Right lobe of liver (tissue), 6 donors: ENCODE measurements around the gene MAN1B1. TPM values are rescaled to one million over a fixed set of nuclear protein-coding genes. Genes with fewer than 3 reads are reported as not detected.
A peak's percentile ranks its signal among the peaks of the same experiment; 100 is the strongest.

Experiments
- ATAC-seq, 4 donors: fragments of 200-7000 bp; cut with Tn5 transposase; one replicate each; pipeline ENCODE4 v1.9.1; 2020; ENCODE audit warnings: mild to moderate bottlenecking in 4 of 4, moderate library complexity in 4 of 4
- DNase-seq, 3 donors: peaks; one replicate each; pipeline ENCODE4 v3.0.0-alpha.2; 2020
- H3K27ac ChIP-seq, 3 donors: fragments of 200-600 bp; one replicate each; pipeline ENCODE4 v1.8.0; 2022
- H3K27me3 ChIP-seq, 2 donors: fragments of 200-600 bp; one replicate each; pipeline ENCODE4 v1.8.0; 2022
- H3K36me3 ChIP-seq, 4 donors: fragments of 200-600 bp; sonication (generic) in 1 of 4; one replicate each; pipeline versions ENCODE4 v1.5.1 to v1.8.0; 2017 to 2022; ENCODE audit warnings: control low read depth in 1 of 4
- H3K4me1 ChIP-seq, 4 donors: fragments of 200-600 bp; sonication (generic) in 1 of 4; one replicate each; pipeline versions ENCODE4 v1.5.1 to v1.8.0; 2017 to 2022; ENCODE audit warnings: control low read depth in 1 of 4
- H3K4me3 ChIP-seq, 3 donors: fragments of 200-600 bp; one replicate each; pipeline ENCODE4 v1.8.0; 2022
- H3K9me3 ChIP-seq, 4 donors: fragments of 200-600 bp; sonication (generic) in 1 of 4; one replicate each; pipeline versions ENCODE4 v1.5.1 to v1.8.0; 2017 to 2022; ENCODE audit warnings: control low read depth in 1 of 4
- POLR2A ChIP-seq: fragments of 450-650 bp; IDR thresholded peaks from one replicate; pipeline ENCODE4 v1.6.1; 2017; ENCODE audit warnings: antibody characterized with exemption, mild to moderate bottlenecking
- WGBS: methylation state at CpG from one replicate; pipeline ENCODE4 v1.1.6; 2018; ENCODE audit warnings: low coverage, low lambda C conversion rate; ENCODE audit not compliant: insufficient coverage; ENCODE audit errors: missing lambda C conversion rate; 5-methylcytosine and 5-hydroxymethylcytosine counted together
- intact Hi-C, 2 donors: fragments of 100-400 bp; cut with DNase I; formaldehyde crosslinking; loops; one replicate each; pipeline versions ENCODE4 v1.11.2 to v1.14.1; 2022
- total RNA-seq, 6 experiments: library from RNA; depleted of rRNA in 2 of 6; stranded (reverse); fragments of >200 nt in 2 of 6; fragmentation: NEBNext Ultra II Directional in 3 of 6; extraction: Animal tissue kit (Norgen Biotek cat#: 25700) in 3 of 6; gene quantifications; one replicate each; pipeline versions ENCODE4 v1.1.0 to v1.2.4, GENCODE V29; 2016 to 2023
- TF ChIP-seq, protein P1 (sequence below), 4 donors: fragments of 200-600 bp in 3 of 4; fragments of 450-650 bp in 1 of 4; IDR thresholded peaks; one replicate each; pipeline versions ENCODE4 v1.5.1 to v1.8.0; 2016 to 2022; ENCODE audit warnings: antibody characterized with exemption in 4 of 4, mild to moderate bottlenecking in 2 of 4
- donor health status: DM: no; HTN: yes; CAD: no.
- donor health status: DM: no; HTN: no; CAD: no.
- donor health status: DM: no; HTN: no; CAD: no.
- donor health status: DM: no; HTN: yes; CAD: no.
- donor health status: DM: no; HTN: yes; CAD: no.

Gene MAN1B1
- total RNA-seq, 6 experiments from 2014 or later, result 24.0 to 39.1 (median 28.8) TPM

DNA sequence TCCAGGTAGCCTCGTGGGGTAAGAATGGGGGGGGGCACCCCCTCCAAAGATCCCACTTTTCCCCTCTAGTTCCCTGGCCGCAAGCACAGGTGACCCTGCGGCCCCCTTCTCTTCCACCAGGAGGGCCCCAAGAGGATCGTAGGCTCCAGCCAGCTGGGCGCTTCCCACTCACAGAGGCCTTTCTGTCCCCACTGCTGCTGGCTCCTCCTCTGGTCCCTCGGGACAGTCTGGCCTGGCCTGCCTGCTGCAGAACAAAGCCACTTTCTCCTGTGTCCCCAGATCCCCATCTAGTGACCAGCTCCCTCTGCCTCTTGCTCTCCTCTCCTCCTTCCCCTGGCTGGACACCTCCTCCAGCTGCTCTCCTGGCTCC, 15.9 kb upstream of the MAN1B1 start:
- Histone ChIP-seq H3K4me1 (peaks cover 0 to 3% (median 0%) of the 10 kb centered on the region in 4 donors), H3K27me3 (peaks cover 0 to 14% of the 10 kb centered on the region in 2 donors), H3K27ac (peak overlapping the region in 1 of 3 donors; percentile 10), H3K4me3 (peak overlapping the region in 1 of 3 donors; percentile 27), H3K36me3 (no peaks in the 10 kb centered on the region), H3K9me3 (no peaks in the 10 kb centered on the region)
- peak; percentile 1 to 7 (median 2) for ATAC-seq
- intact Hi-C loops, result no loop called here
- TF ChIP-seq POLR2A, result no peak
- DNase-seq, result peak in 1 of 3 donors; percentile 53
- 7% methylated on average over 2 of the region's 6 CpGs for WGBS

DNA sequence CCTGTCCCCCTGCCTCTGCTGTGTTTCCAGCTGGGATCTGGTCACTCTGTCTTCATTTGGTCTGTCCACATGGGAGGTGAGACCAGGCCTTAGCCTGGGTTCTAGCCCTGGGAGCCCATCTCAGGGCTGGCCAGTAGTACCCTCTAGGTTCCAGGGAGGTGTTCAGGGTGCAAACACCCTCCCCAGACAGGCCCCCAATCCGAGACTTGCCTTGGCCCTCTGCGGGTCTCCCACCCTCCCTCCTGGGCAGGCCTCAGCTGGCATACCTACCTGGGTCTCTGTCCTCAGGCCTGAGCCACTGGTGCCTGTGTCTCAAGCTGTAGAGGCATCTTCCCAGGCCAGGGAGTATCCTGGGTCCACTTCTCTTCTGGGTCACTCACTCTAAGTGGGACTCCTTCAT, 15.5 kb upstream of the MAN1B1 start:
- H3K27ac ChIP-seq, result no peak overlapping the region
- H3K4me3 ChIP-seq, result no peak overlapping the region
- intact Hi-C loops, result no loop called here
- DNase-seq (peak in 1 of 3 donors; percentile 42), ATAC-seq (no peak)
- WGBS, result no CpG with 5 or more reads among the region's 2 CpGs
- H3K27me3 ChIP-seq, result peaks cover 0 to 17% of the 10 kb centered on the region in 2 donors
- H3K4me1 ChIP-seq, result peaks cover 0 to 3% (median 0%) of the 10 kb centered on the region in 4 donors
- TF ChIP-seq POLR2A, result no peak
- TF ChIP-seq, protein P1, sequence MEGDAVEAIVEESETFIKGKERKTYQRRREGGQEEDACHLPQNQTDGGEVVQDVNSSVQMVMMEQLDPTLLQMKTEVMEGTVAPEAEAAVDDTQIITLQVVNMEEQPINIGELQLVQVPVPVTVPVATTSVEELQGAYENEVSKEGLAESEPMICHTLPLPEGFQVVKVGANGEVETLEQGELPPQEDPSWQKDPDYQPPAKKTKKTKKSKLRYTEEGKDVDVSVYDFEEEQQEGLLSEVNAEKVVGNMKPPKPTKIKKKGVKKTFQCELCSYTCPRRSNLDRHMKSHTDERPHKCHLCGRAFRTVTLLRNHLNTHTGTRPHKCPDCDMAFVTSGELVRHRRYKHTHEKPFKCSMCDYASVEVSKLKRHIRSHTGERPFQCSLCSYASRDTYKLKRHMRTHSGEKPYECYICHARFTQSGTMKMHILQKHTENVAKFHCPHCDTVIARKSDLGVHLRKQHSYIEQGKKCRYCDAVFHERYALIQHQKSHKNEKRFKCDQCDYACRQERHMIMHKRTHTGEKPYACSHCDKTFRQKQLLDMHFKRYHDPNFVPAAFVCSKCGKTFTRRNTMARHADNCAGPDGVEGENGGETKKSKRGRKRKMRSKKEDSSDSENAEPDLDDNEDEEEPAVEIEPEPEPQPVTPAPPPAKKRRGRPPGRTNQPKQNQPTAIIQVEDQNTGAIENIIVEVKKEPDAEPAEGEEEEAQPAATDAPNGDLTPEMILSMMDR (IDR thresholded peaks at IDR 0.05), result no peak
- no peaks in the 10 kb centered on the region for H3K9me3 ChIP-seq
- no peaks in the 10 kb centered on the region for H3K36me3 ChIP-seq

DNA sequence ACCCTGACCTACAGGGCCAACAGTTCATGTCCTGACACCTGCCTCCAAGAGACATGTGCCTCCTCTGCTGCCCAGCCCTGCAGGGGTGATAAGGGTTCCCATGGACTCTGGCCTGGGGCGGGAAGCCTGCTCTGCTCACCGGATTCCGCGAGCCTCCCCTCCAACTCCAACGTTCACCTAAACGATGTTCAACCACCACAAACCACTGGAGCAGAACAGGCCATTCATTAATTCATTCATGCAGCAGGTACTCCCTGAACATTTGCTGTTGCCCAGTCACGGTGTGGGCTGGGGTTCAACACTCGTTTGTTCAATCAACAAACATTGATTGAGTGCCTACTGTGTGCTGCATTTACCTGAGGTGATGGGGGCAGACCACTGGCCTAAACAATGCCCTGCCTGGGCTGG, 12.8 kb upstream of the MAN1B1 start:
- no peak for ATAC-seq

DNA sequence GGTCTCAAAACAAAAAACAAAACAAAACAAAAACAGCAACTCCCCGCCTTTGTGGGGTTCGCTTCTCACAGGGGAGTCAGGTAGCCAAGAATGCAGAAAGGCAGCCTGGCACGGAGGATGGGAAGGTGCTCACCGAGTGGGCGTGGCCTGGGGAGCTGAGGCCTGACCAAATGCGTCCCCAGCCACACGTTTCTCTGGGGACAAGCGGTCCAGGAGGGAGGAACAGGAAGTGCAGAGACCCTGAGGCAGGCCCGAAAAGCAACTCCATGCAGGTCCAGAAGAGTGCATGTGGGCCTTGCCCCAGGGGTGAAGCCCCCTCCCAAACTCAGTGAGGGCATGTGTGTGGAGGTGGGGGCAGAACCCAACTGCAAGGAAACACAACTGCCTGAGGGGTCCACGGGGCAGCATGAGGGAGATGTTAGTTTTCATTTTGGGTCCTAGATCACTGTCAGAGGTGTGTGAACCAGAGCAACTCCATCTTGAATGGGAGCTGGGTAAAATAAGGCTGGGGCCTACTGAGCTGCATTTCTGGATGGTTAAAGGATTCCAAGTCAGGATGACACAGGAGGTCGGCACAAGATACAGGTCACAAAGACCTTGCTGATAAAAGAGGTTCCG, 12.0 kb upstream of the MAN1B1 start:
- DNase-seq, result no peak
- no peaks in the 10 kb centered on the region for H3K9me3 ChIP-seq
- 42% methylated on average over 5 of the region's 12 CpGs for WGBS
- H3K27me3 ChIP-seq, result peaks cover 0 to 16% of the 10 kb centered on the region in 2 donors
- no peaks in the 10 kb centered on the region for H3K36me3 ChIP-seq
- peaks cover 0 to 13% (median 0%) of the 10 kb centered on the region in 4 donors for H3K4me1 ChIP-seq
- H3K27ac ChIP-seq, result no peak overlapping the region
- no peak for ATAC-seq
- TF ChIP-seq POLR2A, result no peak
- TF ChIP-seq, protein P1 (IDR thresholded peaks at IDR 0.05), result no peak
- intact Hi-C loops, result no loop called here
- H3K4me3 ChIP-seq, result no peak overlapping the region

More for the DNA sequence above, 12.8 kb upstream of the MAN1B1 start:
- Histone ChIP-seq H3K4me3 (no peak overlapping the region), H3K4me1 (peaks cover 0 to 13% (median 0%) of the 10 kb centered on the region in 4 donors), H3K36me3 (no peaks in the 10 kb centered on the region), H3K9me3 (no peaks in the 10 kb centered on the region), H3K27me3 (peaks cover 0 to 23% of the 10 kb centered on the region in 2 donors), H3K27ac (no peak overlapping the region)
- DNase-seq, result no peak
- intact Hi-C loops, result no loop called here
- 0% methylated on average over 1 of the region's 8 CpGs for WGBS
- no peak for TF ChIP-seq POLR2A
- TF ChIP-seq, protein P1 (IDR thresholded peaks at IDR 0.05), result no peak

DNA sequence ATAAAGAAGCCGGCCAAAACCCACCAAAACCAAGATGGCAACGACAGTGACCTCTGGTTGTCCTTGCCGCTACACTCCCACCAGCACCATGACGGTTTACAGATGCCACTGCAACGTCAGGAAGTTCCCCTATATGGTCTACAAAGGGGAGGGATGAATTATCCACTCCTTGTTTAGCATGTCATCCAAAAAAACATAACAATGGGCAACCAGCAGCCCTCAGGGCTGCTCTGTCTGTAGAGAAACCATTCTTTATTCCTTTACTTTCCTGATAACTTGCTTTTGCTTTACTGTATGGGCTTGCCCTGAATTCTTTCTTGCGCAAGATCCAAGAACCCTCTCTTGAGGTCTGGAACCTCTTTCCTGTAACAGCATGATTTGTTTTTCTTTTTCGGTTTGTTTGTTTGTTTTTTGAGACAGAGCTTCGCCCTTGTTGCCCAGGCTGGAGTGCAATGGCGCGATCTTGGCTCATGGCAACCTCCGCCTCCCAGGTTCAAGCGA, 11.5 kb upstream of the MAN1B1 start:
- Histone ChIP-seq H3K9me3 (no peaks in the 10 kb centered on the region), H3K27ac (no peak overlapping the region), H3K27me3 (peaks cover 0 to 16% of the 10 kb centered on the region in 2 donors), H3K4me3 (no peak overlapping the region), H3K4me1 (peaks cover 0 to 13% (median 0%) of the 10 kb centered on the region in 4 donors), H3K36me3 (no peaks in the 10 kb centered on the region)
- ATAC-seq (no peak), DNase-seq (no peak)
- TF ChIP-seq POLR2A, result no peak
- TF ChIP-seq, protein P1 (IDR thresholded peaks at IDR 0.05), result no peak
- 62% methylated on average over 7 of the region's 12 CpGs for WGBS
- intact Hi-C loops, result no loop called here
